Heart left ventricle (tissue), 16 donors: ENCODE measurements around the gene CCL4. TPM values are rescaled to one million over a fixed set of nuclear protein-coding genes. Genes with fewer than 3 reads are reported as not detected.
A peak's percentile ranks its signal among the peaks of the same experiment; 100 is the strongest.
"Not testable (repeated sequence)": the region's sequence is repeated elsewhere in the genome, so short reads cannot be mapped to it uniquely, and the experiment has no call there.

Experiments
- ATAC-seq, 4 donors: fragments of 200-7000 bp; cut with Tn5 transposase; one replicate each; pipeline ENCODE4 v1.9.1; 2020 to 2022; ENCODE audit warnings: moderate library complexity in 4 of 4, mild to moderate bottlenecking in 3 of 4, moderate number of reproducible peaks in 1 of 4
- DNase-seq, 5 donors: peaks; one replicate each; pipeline ENCODE4 v3.0.0-alpha.2; 2020
- H3K27ac ChIP-seq, 12 donors: fragments of 200-600 bp; sonication (generic) in 4 of 12; one replicate each; pipeline versions ENCODE4 v1.5.0 to v1.8.0; 2016 to 2022; ENCODE audit warnings: mild to moderate bottlenecking in 2 of 12
- H3K27me3 ChIP-seq, 9 donors: fragments of 200-600 bp; sonication (generic) in 2 of 9; one replicate each; pipeline versions ENCODE4 v1.5.1 to v1.8.0; 2016 to 2022; ENCODE audit warnings: mild to moderate bottlenecking in 3 of 9
- H3K36me3 ChIP-seq, 9 donors: fragments of 200-600 bp; sonication (generic) in 2 of 9; one replicate each; pipeline versions ENCODE4 v1.5.0 to v1.8.0; 2018 to 2022; ENCODE audit warnings: mild to moderate bottlenecking in 2 of 9
- H3K4me1 ChIP-seq, 12 donors: fragments of 200-600 bp; sonication (generic) in 4 of 12; one replicate each; pipeline versions ENCODE4 v1.5.0 to v1.8.0; 2016 to 2022; ENCODE audit warnings: mild to moderate bottlenecking in 3 of 12
- H3K4me3 ChIP-seq, 12 donors: fragments of 200-600 bp; sonication (generic) in 4 of 12; one replicate each; pipeline versions ENCODE4 v1.5.0 to v1.8.0; 2017 to 2022; ENCODE audit warnings: mild to moderate bottlenecking in 9 of 12, moderate library complexity in 4 of 12
- H3K9me3 ChIP-seq, 12 donors: fragments of 200-600 bp; sonication (generic) in 4 of 12; one replicate each; pipeline versions ENCODE4 v1.5.0 to v1.8.0; 2016 to 2022; ENCODE audit warnings: mild to moderate bottlenecking in 1 of 12
- CTCF ChIP-seq, 12 donors: fragments of 200-600 bp; sonication (generic) in 4 of 12; IDR thresholded peaks; one replicate each; pipeline versions ENCODE4 v1.5.0 to v1.8.0; 2018 to 2022; ENCODE audit warnings: antibody characterized with exemption in 12 of 12, mild to moderate bottlenecking in 5 of 12
- POLR2A ChIP-seq, 2 donors: fragments of 450-650 bp; IDR thresholded peaks; one replicate each; pipeline ENCODE4 v1.6.1; 2017; ENCODE audit warnings: antibody characterized with exemption in 2 of 2, mild to moderate bottlenecking in 2 of 2, moderate library complexity in 2 of 2
- whole genome bisulfite sequencing, 4 donors: extraction: QIAGEN DNeasy Blood & Tissue Kit in 2 of 4; methylation state at CpG; one replicate each; pipeline versions ENCODE4 v1.1.5 to v1.1.7; 2013 to 2018; 5-methylcytosine and 5-hydroxymethylcytosine counted together
- intact Hi-C, 10 donors: fragments of 100-400 bp; cut with DNase I; formaldehyde crosslinking; loops; one replicate each; pipeline versions ENCODE4 v1.11.1 to v1.14.2; 2022
- polyA plus RNA-seq, 2 donors: library from polyadenylated mRNA; stranded (reverse); fragments of 200-250 nt; gene quantifications; one replicate each; pipeline ENCODE4 v1.2.3, GENCODE V29; 2013
- total RNA-seq, 9 donors: library from RNA; depleted of rRNA in 2 of 9; stranded (reverse); fragments of >200 nt in 2 of 9; fragmentation: NEBNext Ultra II Directional in 3 of 9; extraction: Animal tissue kit (Norgen Biotek cat#: 25700) in 3 of 9; gene quantifications; one replicate each; pipeline versions ENCODE4 v1.1.0 to v1.2.4, GENCODE V29; 2016 to 2023
- donor health status: ischemic (EF 13 %, LVEDD 7.1; RV severe dilation, severe dysfunction).
- donor health status: healthy with polysubstance abuse.
- donor health status: DM: no; HTN: yes; CAD: no.
- donor health status: DM: no; HTN: no; CAD: no.
- donor health status: ischemic (EF 25% LVEDD 6.9; RV normal size, moderate dysfunction).
- donor health status: ischemic (EF 25% LVEDD 5.7; RV mildly dilated, moderate dysfunction).
- donor health status: healthy.
- donor health status: DM: yes; HTN: yes; CAD: no.
- donor health status: ischemic (EF 35%, LVEDD 5.7; RV mildly dilated, moderate dysfunction).
- donor health status: nonischemic (EF 11% LVEDD 7.7; RV severe dilation, severe dysfunction).
- donor health status: DM: yes; HTN: yes; CAD: no.
- donor health status: PGD.
- donor health status: ischemic (EF 29% LVEDD 5.4; RV normal size, mild dysfunction).
- donor health status: nonischemic (EF 23%, LVEDD 6.1; RV moderate dilation, normal function).

Gene CCL4
- total and polyA plus RNA-seq, 11 donors, result 0.29 to 23.9 (median 1.1) TPM; not detected in 3

GRCh38 chr17:36117505-36118382, 14.1 kb downstream of the CCL4 start:
- no peaks in the 10 kb centered on the region for H3K4me1 ChIP-seq
- no peak overlapping the region for H3K4me3 ChIP-seq
- DNase-seq (no peak), ATAC-seq (no peak)
- no peaks in the 10 kb centered on the region for H3K36me3 ChIP-seq
- intact Hi-C loops, result no loop called here
- TF ChIP-seq CTCF (IDR thresholded peaks at IDR 0.05), result no peak
- TF ChIP-seq POLR2A (IDR thresholded peaks at IDR 0.05), result no peak
- H3K27ac ChIP-seq, result no peak overlapping the region
- 38 to 55% (median 49%) methylated on average over 4 to 5 of the region's 5 CpGs for WGBS, 4 donors
- H3K9me3 ChIP-seq, result peaks cover 0 to 3% (median 0%) of the 10 kb centered on the region in 12 donors
- peaks cover 0 to 4% (median 0%) of the 10 kb centered on the region in 9 donors for H3K27me3 ChIP-seq

GRCh38 chr17:36118477-36119353, 15.1 kb downstream of the CCL4 start:
- H3K9me3 ChIP-seq, result peaks cover 0 to 3% (median 0%) of the 10 kb centered on the region in 12 donors
- WGBS, 4 donors, result 84 to 92% (median 90%) methylated on average over 12 of the region's 12 CpGs
- H3K4me1 ChIP-seq, result no peaks in the 10 kb centered on the region
- ATAC-seq, result peak in 1 of 4 donors; percentile 14
- no peaks in the 10 kb centered on the region for H3K36me3 ChIP-seq
- no peak overlapping the region for H3K4me3 ChIP-seq
- no peak overlapping the region for H3K27ac ChIP-seq
- no peak for DNase-seq
- H3K27me3 ChIP-seq, result peaks cover 0 to 4% (median 0%) of the 10 kb centered on the region in 9 donors
- intact Hi-C loops, result no loop called here
- no peak for TF ChIP-seq POLR2A (IDR thresholded peaks at IDR 0.05)
- TF ChIP-seq CTCF (IDR thresholded peaks at IDR 0.05), result no peak

GRCh38 chr17:36120221-36120620, 16.6 kb downstream of the CCL4 start:
- TF ChIP-seq POLR2A (IDR thresholded peaks at IDR 0.05) (no peak), CTCF (IDR thresholded peaks at IDR 0.05) (no peak)
- DNase-seq, result no peak
- ATAC-seq, result no peak
- Histone ChIP-seq H3K4me1 (no peaks in the 10 kb centered on the region), H3K9me3 (peaks cover 0 to 14% (median 3%) of the 10 kb centered on the region in 12 donors), H3K27me3 (peaks cover 0 to 4% (median 0%) of the 10 kb centered on the region in 9 donors), H3K4me3 (no peak overlapping the region), H3K27ac (no peak overlapping the region), H3K36me3 (no peaks in the 10 kb centered on the region)
- intact Hi-C loops, result loop anchor here in 1 of 10 donors (10.0 kb wide), 1 partner anchor 75 kb away; the partner anchor contains the start of genes CCL3L1 and CCL3L3
- WGBS, 4 donors, result 74 to 80% (median 78%) methylated on average over 3 of the region's 3 CpGs

DNA sequence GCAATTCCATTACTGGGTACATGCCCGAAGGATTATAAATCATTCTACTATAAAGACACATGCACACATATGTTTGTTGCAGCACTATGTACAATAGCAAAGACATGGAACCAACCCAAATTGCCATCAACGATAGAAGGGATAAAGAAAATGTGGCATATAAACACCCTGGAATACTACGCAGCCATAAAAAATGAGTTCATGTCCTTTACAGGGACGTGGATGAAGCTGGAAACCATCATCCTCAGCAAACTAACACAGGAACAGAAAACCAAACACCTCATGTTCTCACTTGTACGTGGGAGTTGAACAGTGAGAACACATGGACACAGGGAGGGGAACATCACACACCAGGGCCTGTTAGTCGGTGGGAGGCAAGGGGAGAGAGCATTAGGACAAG, 17.5 kb downstream of the CCL4 start:
- ATAC-seq, H3K4me1 ChIP-seq, H3K36me3 ChIP-seq, H3K27ac ChIP-seq, DNase-seq, H3K27me3 ChIP-seq, H3K4me3 ChIP-seq: not testable (repeated sequence)
- H3K9me3 ChIP-seq, result peaks cover 0 to 23% (median 11%) of the 10 kb centered on the region in 12 donors
- intact Hi-C loops, result loop anchor here in 1 of 10 donors (10.0 kb wide), 1 partner anchor 74 kb away; the partner anchor contains the start of genes CCL3L1 and CCL3L3
- WGBS, 4 donors, result 57 to 70% (median 65%) methylated on average over 6 of the region's 6 CpGs
